ENCODE data around the gene RARRES1. TPM values are rescaled to one million over a fixed set of nuclear protein-coding genes. Genes with fewer than 3 reads are reported as not detected.
A peak's percentile ranks its signal among the peaks of the same experiment; 100 is the strongest.

Gene RARRES1
- polyA plus RNA-seq, 2 of the 4 experiments (the other 2 are of a cell fraction), result 10.9 to 33.4 TPM

- POLR2A ChIA-PET, result no interaction called here
- Histone ChIP-seq H3K4me3 (no peak overlapping the region), H3K9me3 (no peaks in the 10 kb centered on the region), H3K27ac (peak overlapping the region in 1 of 2 experiments; percentile 74; a peak in 3 of 6 replicates), H3K4me2 (no peak overlapping the region; the same call in 1 of the 3 replicates), H3K4me1 (peaks cover 72% of the 10 kb centered on the region)
- no peak for ATAC-seq
- 84% methylated on average over 9 of the region's 9 CpGs for WGBS (ENCODE audit: missing lambda C conversion rate)
- DNase-seq (ENCODE audit: low read depth in 1 of 2, low spot score in 1 of 2), result no peak
- CTCF ChIA-PET, result interaction anchor here (0.9 to 12.4 kb wide), 9 partner anchors 9 to 78 kb away, joined by 3 to 71 read pairs (median 4); partner anchors contain the start of gene GFM1
- TF ChIP-seq HOXB5 (CRISPR knock-in tag; IDR thresholded peaks at IDR 0.05), result no peak
- TF ChIP-seq HOXA7 (CRISPR knock-in tag; IDR thresholded peaks at IDR 0.05), result no peak
- TF ChIP-seq EHMT2 (IDR thresholded peaks at IDR 0.05; ENCODE audit: low read depth), result no peak
- TF ChIP-seq USF2 (IDR thresholded peaks at IDR 0.05), result no peak
- TF ChIP-seq HEYL (CRISPR knock-in tag; IDR thresholded peaks at IDR 0.05), result no peak
- no peak for TF ChIP-seq MAX (IDR thresholded peaks at IDR 0.05)
- TF ChIP-seq ZFP36 (IDR thresholded peaks at IDR 0.05; ENCODE audit: borderline replicate concordance, partially characterized antibody), result no peak
- FAIRE-seq, result no peak
Measured at GRCh38 chr3:158713094-158713499, 19.2 kb downstream of the RARRES1 start.

DNA sequence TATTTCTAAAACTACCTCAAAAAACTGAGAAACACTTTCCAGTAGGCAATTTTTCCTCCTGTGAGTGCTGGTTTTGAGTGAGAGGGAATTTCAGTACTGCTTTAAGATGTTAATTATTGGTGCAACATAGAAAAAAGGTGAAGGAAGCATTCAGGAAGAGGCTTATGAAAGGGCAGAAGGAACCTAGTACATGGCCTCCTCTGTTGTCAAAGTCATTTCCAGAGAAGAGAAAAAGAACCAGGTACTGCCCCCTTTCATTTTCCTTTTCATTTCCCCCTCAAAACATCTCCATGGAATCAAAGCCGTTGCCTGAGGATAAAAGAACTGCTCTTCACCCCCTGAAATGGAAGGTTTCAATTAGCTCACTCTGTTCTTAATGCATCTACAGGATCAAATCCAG lies 19.8 kb downstream of the RARRES1 start:
- POLR2A ChIA-PET, result no interaction called here
- Histone ChIP-seq H3K9me3 (no peaks in the 10 kb centered on the region), H3K4me3 (no peak overlapping the region), H3K27ac (peak overlapping the region; percentile 58 to 74; a peak in 5 of 6 replicates), H3K4me2 (peak overlapping the region; percentile 52), H3K4me1 (peaks cover 66% of the 10 kb centered on the region)
- ATAC-seq (no peak), FAIRE-seq (no peak), DNase-seq (ENCODE audit: low read depth in 1 of 2, low spot score in 1 of 2) (no peak)
- 87% methylated on average over 1 of the region's 1 CpG for WGBS (ENCODE audit: missing lambda C conversion rate)
- no peak for TF ChIP-seq ESRRA (IDR thresholded peaks at IDR 0.05; ENCODE audit: borderline replicate concordance, low read length)
- no peak for TF ChIP-seq HOXB13 (CRISPR knock-in tag; IDR thresholded peaks at IDR 0.05; ENCODE audit: low read depth)
- no peak for TF ChIP-seq POLR2A (IDR thresholded peaks at IDR 0.05; ENCODE audit: low read length)
- no peak for TF ChIP-seq PHF8 (IDR thresholded peaks at IDR 0.05; ENCODE audit: borderline replicate concordance, low read depth)
- TF ChIP-seq RARB (CRISPR knock-in tag; IDR thresholded peaks at IDR 0.05), result no peak
- no peak for TF ChIP-seq HDAC2 (IDR thresholded peaks at IDR 0.05)
- TF ChIP-seq USF2 (IDR thresholded peaks at IDR 0.05), result no peak
- TF ChIP-seq, protein P1, sequence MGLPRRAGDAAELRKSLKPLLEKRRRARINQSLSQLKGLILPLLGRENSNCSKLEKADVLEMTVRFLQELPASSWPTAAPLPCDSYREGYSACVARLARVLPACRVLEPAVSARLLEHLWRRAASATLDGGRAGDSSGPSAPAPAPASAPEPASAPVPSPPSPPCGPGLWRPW (IDR thresholded peaks at IDR 0.05), result no peak
- no peak for TF ChIP-seq CHD2 (IDR thresholded peaks at IDR 0.05; ENCODE audit: low read length, partially characterized antibody)
- TF ChIP-seq KDM5A (IDR thresholded peaks at IDR 0.05), result no peak
- TF ChIP-seq, protein P2, sequence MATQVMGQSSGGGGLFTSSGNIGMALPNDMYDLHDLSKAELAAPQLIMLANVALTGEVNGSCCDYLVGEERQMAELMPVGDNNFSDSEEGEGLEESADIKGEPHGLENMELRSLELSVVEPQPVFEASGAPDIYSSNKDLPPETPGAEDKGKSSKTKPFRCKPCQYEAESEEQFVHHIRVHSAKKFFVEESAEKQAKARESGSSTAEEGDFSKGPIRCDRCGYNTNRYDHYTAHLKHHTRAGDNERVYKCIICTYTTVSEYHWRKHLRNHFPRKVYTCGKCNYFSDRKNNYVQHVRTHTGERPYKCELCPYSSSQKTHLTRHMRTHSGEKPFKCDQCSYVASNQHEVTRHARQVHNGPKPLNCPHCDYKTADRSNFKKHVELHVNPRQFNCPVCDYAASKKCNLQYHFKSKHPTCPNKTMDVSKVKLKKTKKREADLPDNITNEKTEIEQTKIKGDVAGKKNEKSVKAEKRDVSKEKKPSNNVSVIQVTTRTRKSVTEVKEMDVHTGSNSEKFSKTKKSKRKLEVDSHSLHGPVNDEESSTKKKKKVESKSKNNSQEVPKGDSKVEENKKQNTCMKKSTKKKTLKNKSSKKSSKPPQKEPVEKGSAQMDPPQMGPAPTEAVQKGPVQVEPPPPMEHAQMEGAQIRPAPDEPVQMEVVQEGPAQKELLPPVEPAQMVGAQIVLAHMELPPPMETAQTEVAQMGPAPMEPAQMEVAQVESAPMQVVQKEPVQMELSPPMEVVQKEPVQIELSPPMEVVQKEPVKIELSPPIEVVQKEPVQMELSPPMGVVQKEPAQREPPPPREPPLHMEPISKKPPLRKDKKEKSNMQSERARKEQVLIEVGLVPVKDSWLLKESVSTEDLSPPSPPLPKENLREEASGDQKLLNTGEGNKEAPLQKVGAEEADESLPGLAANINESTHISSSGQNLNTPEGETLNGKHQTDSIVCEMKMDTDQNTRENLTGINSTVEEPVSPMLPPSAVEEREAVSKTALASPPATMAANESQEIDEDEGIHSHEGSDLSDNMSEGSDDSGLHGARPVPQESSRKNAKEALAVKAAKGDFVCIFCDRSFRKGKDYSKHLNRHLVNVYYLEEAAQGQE (IDR thresholded peaks at IDR 0.05), result no peak
- CTCF ChIA-PET, result interaction anchor here (0.6 to 12.4 kb wide), 7 partner anchors 8 to 79 kb away, joined by 3 to 71 read pairs (median 5); partner anchors contain the start of gene GFM1

GRCh38 chr3:158711886-158712285 lies 20.4 kb downstream of the RARRES1 start:
- TF ChIP-seq MAFK (IDR thresholded peaks at IDR 0.05; ENCODE audit: partially characterized antibody) (peak; percentile 69), FOSL2 (IDR thresholded peaks at IDR 0.05) (no peak), FOSL2 (CRISPR knock-in tag; IDR thresholded peaks at IDR 0.05) (peak; percentile 76), JUNB (IDR thresholded peaks at IDR 0.05) (peak; percentile 24; the same call in 1 of the 2 replicates)
- TF ChIP-seq, protein P3, sequence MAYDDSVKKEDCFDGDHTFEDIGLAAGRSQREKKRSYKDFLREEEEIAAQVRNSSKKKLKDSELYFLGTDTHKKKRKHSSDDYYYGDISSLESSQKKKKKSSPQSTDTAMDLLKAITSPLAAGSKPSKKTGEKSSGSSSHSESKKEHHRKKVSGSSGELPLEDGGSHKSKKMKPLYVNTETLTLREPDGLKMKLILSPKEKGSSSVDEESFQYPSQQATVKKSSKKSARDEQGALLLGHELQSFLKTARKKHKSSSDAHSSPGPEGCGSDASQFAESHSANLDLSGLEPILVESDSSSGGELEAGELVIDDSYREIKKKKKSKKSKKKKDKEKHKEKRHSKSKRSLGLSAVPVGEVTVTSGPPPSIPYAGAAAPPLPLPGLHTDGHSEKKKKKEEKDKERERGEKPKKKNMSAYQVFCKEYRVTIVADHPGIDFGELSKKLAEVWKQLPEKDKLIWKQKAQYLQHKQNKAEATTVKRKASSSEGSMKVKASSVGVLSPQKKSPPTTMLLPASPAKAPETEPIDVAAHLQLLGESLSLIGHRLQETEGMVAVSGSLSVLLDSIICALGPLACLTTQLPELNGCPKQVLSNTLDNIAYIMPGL (CRISPR knock-in tag; IDR thresholded peaks at IDR 0.05; ENCODE audit: borderline replicate concordance), result no peak
- Histone ChIP-seq H3K4me3 (no peak overlapping the region), H3K9me3 (no peaks in the 10 kb centered on the region), H3K4me2 (peak overlapping the region; percentile 52), H3K27ac (peak overlapping the region; percentile 58 to 74; a peak in 5 of 6 replicates), H3K4me1 (peaks cover 60% of the 10 kb centered on the region)
- ATAC-seq, result peak in 1 of 2 experiments; percentile 68; a peak in 3 of 6 replicates
- CTCF ChIA-PET, result interaction anchor here (0.6 to 12.4 kb wide), 5 partner anchors 15 to 80 kb away, joined by 3 to 71 read pairs (median 5); no protein-coding TSS in a partner anchor
- 42% methylated on average over 1 of the region's 1 CpG for WGBS (ENCODE audit: missing lambda C conversion rate)
- DNase-seq (ENCODE audit: low read depth in 1 of 2, low spot score in 1 of 2), result peak; percentile 50 to 55
- no peak for FAIRE-seq
- POLR2A ChIA-PET, result interaction anchor here (0.7 kb wide), 1 partner anchor 12 kb away, joined by 3 read pairs; no protein-coding TSS in a partner anchor
